Adrenal gland (tissue), 12 donors: ENCODE results near the gene CPLX4. TPM values are rescaled to one million over a fixed set of nuclear protein-coding genes. Genes with fewer than 3 reads are reported as not detected.

ENCODE experiments used
- DNase-seq, 7 donors: peaks; one replicate each; pipeline ENCODE4 v3.0.0-alpha.2; 2019 to 2020
- H3K27ac ChIP-seq, 5 donors: fragments of 200-600 bp; sonication (generic) in 4 of 5; 1 replicate in 3 of 5; 2 replicates in 2 of 5; pipeline versions ENCODE4 v1.5.1 to v1.8.0; 2016 to 2020; ENCODE audit warnings: mild to moderate bottlenecking in 1 of 5
- H3K27me3 ChIP-seq: fragments of 200-600 bp; 2 replicates; pipeline ENCODE4 v1.8.0; 2021
- H3K36me3 ChIP-seq, 2 donors: fragments of 200-600 bp; replicated peaks in 1 of 2; 1 replicate in 1 of 2; 2 replicates in 1 of 2; pipeline versions ENCODE4 v1.5.1 to v1.8.0; 2018 to 2022
- H3K4me1 ChIP-seq, 2 donors: fragments of 200-600 bp; replicated peaks in 1 of 2; 1 replicate in 1 of 2; 2 replicates in 1 of 2; pipeline versions ENCODE4 v1.5.1 to v1.8.0; 2018 to 2021
- H3K4me3 ChIP-seq, 4 donors: fragments of 200-600 bp; sonication (generic) in 3 of 4; one replicate each; pipeline ENCODE4 v1.5.1; 2016 to 2018
- H3K9me3 ChIP-seq, 3 donors: fragments of 200-600 bp; sonication (generic) in 1 of 3; replicated peaks in 1 of 3; 1 replicate in 2 of 3; 2 replicates in 1 of 3; pipeline versions ENCODE4 v1.5.1 to v1.8.0; 2016 to 2021
- CTCF ChIP-seq, 6 experiments: fragments of 450-650 bp in 4 of 6; fragments of 200-600 bp in 2 of 6; sonication (generic) in 1 of 6; IDR thresholded peaks; 1 replicate in 5 of 6; 2 replicates in 1 of 6; pipeline versions ENCODE4 v1.5.1 to v1.8.0; 2016 to 2021; ENCODE audit warnings: antibody characterized with exemption in 6 of 6, mild to moderate bottlenecking in 2 of 6, moderate library complexity in 1 of 6
- POLR2A ChIP-seq, 2 donors: fragments of 450-650 bp; IDR thresholded peaks; one replicate each; pipeline ENCODE4 v1.6.1; 2017; ENCODE audit warnings: antibody characterized with exemption in 2 of 2, mild to moderate bottlenecking in 2 of 2, moderate library complexity in 1 of 2
- WGBS, 4 donors: extraction: QIAGEN DNeasy Blood & Tissue Kit in 2 of 4; methylation state at CpG; one replicate each; pipeline versions ENCODE4 v1.1.5 to v1.1.7; 2013 to 2017; 5-methylcytosine and 5-hydroxymethylcytosine counted together
- intact Hi-C, 2 donors: fragments of 100-400 bp; cut with DNase I; formaldehyde crosslinking; loops; one replicate each; pipeline versions ENCODE4 v1.14.1 to v1.15.0; 2022 to 2023
- polyA plus RNA-seq, 3 donors: library from polyadenylated mRNA; stranded (reverse); fragments of 200-250 nt in 2 of 3; fragments of 350-450 nt in 1 of 3; fragmentation: Illumina TruSeq in 1 of 3; extraction: RNeasy Lipid Tissue Mini Kit (QIAGEN cat#74804) in 1 of 3; gene quantifications; one replicate each; pipeline ENCODE4 v1.2.3, GENCODE V29; 2013 to 2014
- total RNA-seq, 9 donors: library from RNA; depleted of rRNA in 4 of 9; stranded (reverse); fragments of >200 nt in 4 of 9; fragments of 120-200 nt in 1 of 9; fragmentation: NEBNext Ultra II Directional in 1 of 9; extraction: Animal tissue kit (Norgen Biotek cat#: 25700) in 1 of 9; gene quantifications; one replicate each; pipeline versions ENCODE4 v1.1.0 to v1.2.4, GENCODE V29; 2013 to 2023
- donor health status: healthy with polysubstance abuse.
- donor health status: Bipolar disorder and iron deficiency.
- donor health status: DM: yes; HTN: yes; CAD: no.
- donor health status: DM: no; HTN: no; CAD: no.
- donor health status: DM: no; HTN: no; CAD: no.
- donor health status: DM: yes; HTN: yes; CAD: no.

Gene CPLX4
- total and polyA plus RNA-seq, 12 donors, result 0.11 TPM; not detected in 11

- Histone ChIP-seq H3K9me3 (peaks cover 0 to 11% (median 0%) of the 10 kb centered on the region in 3 donors), H3K27ac (no peak overlapping the region), H3K4me3 (no peak overlapping the region), H3K36me3 (peaks cover 0 to 34% of the 10 kb centered on the region in 2 donors), H3K4me1 (no peaks in the 10 kb centered on the region), H3K27me3 (no peaks in the 10 kb centered on the region)
- DNase-seq, result no peak
- TF ChIP-seq POLR2A (IDR thresholded peaks at IDR 0.05) (no peak), CTCF (IDR thresholded peaks at IDR 0.05) (no peak)
- intact Hi-C loops, result no loop called here
Measured at GRCh38 chr18:59340817-59341216, 22.4 kb upstream of the CPLX4 start.

- TF ChIP-seq POLR2A (IDR thresholded peaks at IDR 0.05), result no peak
- TF ChIP-seq CTCF (IDR thresholded peaks at IDR 0.05), result no peak
- WGBS, 4 donors, result 93 to 96% (median 95%) methylated on average over 2 of the region's 2 CpGs
- no peak for DNase-seq
- intact Hi-C loops, result no loop called here
- Histone ChIP-seq H3K4me1 (no peaks in the 10 kb centered on the region), H3K36me3 (peaks cover 0 to 29% of the 10 kb centered on the region in 2 donors), H3K27ac (no peak overlapping the region), H3K4me3 (no peak overlapping the region), H3K27me3 (no peaks in the 10 kb centered on the region), H3K9me3 (peaks cover 0 to 11% (median 0%) of the 10 kb centered on the region in 3 donors)
Measured at GRCh38 chr18:59340312-59340711, 21.9 kb upstream of the CPLX4 start.

GRCh38 chr18:59332986-59333385, 14.5 kb upstream of the CPLX4 start:
- Histone ChIP-seq H3K36me3 (peaks cover 0 to 45% of the 10 kb centered on the region in 2 donors), H3K27ac (no peak overlapping the region), H3K4me3 (no peak overlapping the region), H3K27me3 (no peaks in the 10 kb centered on the region), H3K4me1 (no peaks in the 10 kb centered on the region), H3K9me3 (no peaks in the 10 kb centered on the region)
- TF ChIP-seq POLR2A (IDR thresholded peaks at IDR 0.05) (no peak), CTCF (IDR thresholded peaks at IDR 0.05) (no peak)
- WGBS, 4 donors, result 90 to 95% (median 92%) methylated on average over 3 of the region's 3 CpGs
- DNase-seq, result no peak
- intact Hi-C loops, result no loop called here

- DNase-seq, result no peak
- H3K27ac ChIP-seq, result no peak overlapping the region
- intact Hi-C loops, result no loop called here
- no peaks in the 10 kb centered on the region for H3K27me3 ChIP-seq
- no peak for TF ChIP-seq CTCF (IDR thresholded peaks at IDR 0.05)
- TF ChIP-seq POLR2A (IDR thresholded peaks at IDR 0.05), result no peak
- H3K36me3 ChIP-seq, result peaks cover 0 to 42% of the 10 kb centered on the region in 2 donors
- no peaks in the 10 kb centered on the region for H3K9me3 ChIP-seq
- WGBS, 4 donors, result 97 to 99% (median 98%) methylated on average over 2 of the region's 2 CpGs
- H3K4me1 ChIP-seq, result no peaks in the 10 kb centered on the region
- H3K4me3 ChIP-seq, result no peak overlapping the region
Measured at GRCh38 chr18:59328683-59329082, 10.2 kb upstream of the CPLX4 start.
